A549 (cell line): ENCODE results near the gene MACROD1. TPM values are rescaled to one million over a fixed set of nuclear protein-coding genes. Genes with fewer than 3 reads are reported as not detected.

Experiments used
- ATAC-seq, 2 experiments: fragments of 200-7000 bp in 1 of 2; fragments of >200 bp in 1 of 2; cut with Nextera tagmentation in 1 of 2; cut with Tn5 transposase in 1 of 2; 3 replicates each; pipeline versions ENCODE4 v1.8.0 to v1.9.1; 2018 to 2020; ENCODE audit warnings: mild to moderate bottlenecking in 1 of 2, moderate library complexity in 1 of 2
- CTCF ChIA-PET: fragments of 300-600 bp; sonication (Branson Sonifier 250); formaldehyde crosslinking; extraction: SDS; loops from one replicate; lab custom pipeline; 2021; ENCODE audit warnings: antibody characterized with exemption, inconsistent platforms; lab: Yijun Ruan, JAX
- POLR2A ChIA-PET: fragments of 350-600 bp; formaldehyde crosslinking; extraction: SDS; loops from one replicate; lab custom pipeline; 2021; ENCODE audit warnings: antibody characterized with exemption, inconsistent platforms; lab: Yijun Ruan, JAX
- DNase-seq, 2 experiments: peaks; one replicate each; pipeline versions ENCODE4 v3.0.0 to v3.0.0-alpha.2; 2011 to 2016; ENCODE audit warnings: low read depth in 1 of 2, low spot score in 1 of 2
- FAIRE-seq: peaks from 2 replicates; lab custom pipeline; 2011; peaks lifted over from hg19 to GRCh38; lab: Jason Lieb, UNC
- H3K27ac ChIP-seq, 2 experiments: fragments of >200 bp; sonication (Bioruptor Twin); formaldehyde crosslinking; 3 replicates each; pipeline ENCODE4 v1.5.1; 2016 to 2017
- H3K4me1 ChIP-seq: fragments of >200 bp; sonication (Bioruptor Twin); formaldehyde crosslinking; 3 replicates; pipeline ENCODE4 v1.6.1; 2016
- H3K4me2 ChIP-seq: fragments of >200 bp; sonication (Bioruptor Twin); formaldehyde crosslinking; 3 replicates; pipeline ENCODE4 v1.6.1; 2016
- H3K4me3 ChIP-seq: fragments of >200 bp; sonication (Bioruptor Twin); formaldehyde crosslinking; 3 replicates; pipeline ENCODE4 v1.5.1; 2016
- H3K9me3 ChIP-seq: fragments of >200 bp; sonication (Bioruptor Twin); formaldehyde crosslinking; 3 replicates; pipeline ENCODE4 v1.6.1; 2016
- BCL3 ChIP-seq: fragments of >200 bp; sonication (Bioruptor Twin); formaldehyde crosslinking; IDR thresholded peaks from 3 replicates; pipeline ENCODE4 v1.6.1; 2016
- CBX2 ChIP-seq: fragments of 200-600 bp; sonication (generic); IDR thresholded peaks from 2 replicates; pipeline ENCODE4 v1.6.1; 2016; ENCODE audit warnings: low read depth, mild to moderate bottlenecking, borderline replicate concordance
- CEBPB ChIP-seq, 2 experiments: fragments of >200 bp in 1 of 2; sonication (Bioruptor Twin) in 1 of 2; formaldehyde crosslinking in 1 of 2; IDR thresholded peaks; 2 replicates each; pipeline ENCODE4 v1.6.1; 2012 to 2016
- EHMT2 ChIP-seq: fragments of 200-600 bp; sonication (generic); IDR thresholded peaks from 2 replicates; pipeline ENCODE4 v1.6.1; 2016; ENCODE audit warnings: antibody characterized with exemption, low read depth, mild to moderate bottlenecking, moderate library complexity
- ESRRA ChIP-seq: fragments of 150-350 bp; IDR thresholded peaks from 2 replicates; pipeline ENCODE4 v1.6.1; 2014; ENCODE audit warnings: mild to moderate bottlenecking, low read length, borderline replicate concordance
- FOSB ChIP-seq: fragments of 250-450 bp; sonication (Bioruptor Pico); IDR thresholded peaks from 2 replicates; pipeline ENCODE4 v1.5.0; 2020; ENCODE audit warnings: mild to moderate bottlenecking, moderate library complexity
- HES2 ChIP-seq: fragments of >200 bp; sonication (Bioruptor Twin); formaldehyde crosslinking; IDR thresholded peaks from 2 replicates; pipeline ENCODE4 v1.6.1; 2016
- HEYL ChIP-seq: fragments of 250-450 bp; sonication (Bioruptor Pico); IDR thresholded peaks from 2 replicates; pipeline ENCODE4 v1.8.0; 2021; ENCODE audit warnings: mild to moderate bottlenecking, moderate library complexity
- JUN ChIP-seq, 2 experiments: fragments of >200 bp; sonication (Bioruptor Twin); formaldehyde crosslinking; IDR thresholded peaks; 2 replicates in 1 of 2; 3 replicates in 1 of 2; pipeline ENCODE4 v1.6.1; 2016 to 2017
- KDM5A ChIP-seq: fragments of 200-600 bp; sonication (generic); IDR thresholded peaks from 2 replicates; pipeline ENCODE4 v1.6.1; 2016; ENCODE audit warnings: antibody characterized with exemption, mild to moderate bottlenecking
- MAX ChIP-seq: IDR thresholded peaks from 2 replicates; pipeline ENCODE4 v1.6.1; 2012
- NFE2L2 ChIP-seq: fragments of 150-350 bp; conservative IDR thresholded peaks from 2 replicates; pipeline ENCODE4 v1.6.1; 2014; ENCODE audit warnings: low read length
- NR3C1 ChIP-seq: fragments of >200 bp; sonication (Bioruptor Twin); formaldehyde crosslinking; IDR thresholded peaks from 3 replicates; pipeline ENCODE4 v1.6.1; 2017
- PBX3 ChIP-seq: IDR thresholded peaks from 2 replicates; pipeline ENCODE4 v1.6.1; 2012
- POLR2AphosphoS2 ChIP-seq: conservative IDR thresholded peaks from 2 replicates; pipeline ENCODE4 v1.6.1; 2012; ENCODE audit warnings: low read length, improper control_type of control experiment, inconsistent platforms
- RAD21 ChIP-seq, 2 experiments: fragments of >200 bp in 1 of 2; sonication (Bioruptor Twin) in 1 of 2; formaldehyde crosslinking in 1 of 2; IDR thresholded peaks in 1 of 2; conservative IDR thresholded peaks in 1 of 2; 2 replicates in 1 of 2; 3 replicates in 1 of 2; pipeline ENCODE4 v1.6.1; 2012 to 2018; ENCODE audit warnings: inconsistent platforms in 1 of 2
- RFX5 ChIP-seq: fragments of 450-650 bp; IDR thresholded peaks from 2 replicates; pipeline ENCODE4 v1.7.1; 2014; ENCODE audit warnings: antibody characterized with exemption, mild to moderate bottlenecking, moderate library complexity
- SMC3 ChIP-seq: fragments of >200 bp; sonication (Bioruptor Twin); formaldehyde crosslinking; IDR thresholded peaks from 3 replicates; pipeline ENCODE4 v1.6.1; 2018; ENCODE audit warnings: inconsistent platforms
- TFCP2L1 ChIP-seq: fragments of 250-450 bp; sonication (Bioruptor Pico); IDR thresholded peaks from 2 replicates; pipeline ENCODE4 v1.5.0; 2021; ENCODE audit warnings: mild to moderate bottlenecking
- TP53 ChIP-seq: fragments of 250-450 bp; sonication (Bioruptor Pico); IDR thresholded peaks from 2 replicates; pipeline ENCODE4 v1.5.0; 2021; ENCODE audit warnings: mild to moderate bottlenecking, moderate library complexity
- ZC3H11A ChIP-seq: fragments of 450-650 bp; IDR thresholded peaks from 2 replicates; pipeline ENCODE4 v1.6.1; 2014; ENCODE audit warnings: antibody characterized with exemption, mild to moderate bottlenecking
- ZNF302 ChIP-seq: fragments of 250-450 bp; sonication (Bioruptor Pico); IDR thresholded peaks from 2 replicates; pipeline ENCODE4 v1.9.0; 2021; ENCODE audit warnings: inconsistent platforms, mild to moderate bottlenecking, moderate library complexity
- WGBS: methylation state at CpG from one replicate; pipeline ENCODE4 v1.1.6; 2017; ENCODE audit errors: missing lambda C conversion rate; 5-methylcytosine and 5-hydroxymethylcytosine counted together
- polyA plus RNA-seq, 4 experiments: library from polyadenylated mRNA; depleted of rRNA in 3 of 4; stranded (reverse); fragments of >200 nt; fragmentation: RNase III in 1 of 4; extraction: RNeasy Plus Mini Kit Qiagen cat#74134 plus additional on column Dnase treatment in 1 of 4; gene quantifications; 2 replicates in 3 of 4; 3 replicates in 1 of 4; pipeline ENCODE4 v1.2.3, GENCODE V29; 2011 to 2017

MACROD1 gene
- polyA plus RNA-seq, 2 of the 4 experiments (the other 2 are of a cell fraction), result 15.1 to 16.6 TPM

GRCh38 chr11:64157631-64158394 lies 8.1 kb downstream of the MACROD1 start:
- Histone ChIP-seq H3K4me2 (no peak overlapping the region), H3K9me3 (no peaks in the 10 kb centered on the region), H3K27ac (no peak overlapping the region), H3K4me1 (no peaks in the 10 kb centered on the region), H3K4me3 (no peak overlapping the region)
- FAIRE-seq (no peak), DNase-seq (no peak), ATAC-seq (no peak)
- 88% methylated on average over 17 of the region's 17 CpGs for WGBS
- TF ChIP-seq SMC3, result no peak
- CTCF ChIA-PET, result interaction anchor here (1.0 to 2.7 kb wide), 3 partner anchors 8 to 321 kb away, joined by 3 to 14 read pairs (median 6); no protein-coding TSS in a partner anchor
- POLR2A ChIA-PET, result no interaction called here

- WGBS, result 88% methylated on average over 12 of the region's 14 CpGs
Observed at GRCh38 chr11:64156235-64157011, 9.5 kb downstream of the MACROD1 start.

GRCh38 chr11:64153812-64154211 lies 12.1 kb downstream of the MACROD1 start:
- ATAC-seq (no peak), FAIRE-seq (no peak), DNase-seq (no peak)
- POLR2A ChIA-PET, result no interaction called here
- no peak overlapping the region for H3K4me2 ChIP-seq
- WGBS, result 37% methylated on average over 8 of the region's 8 CpGs
- TF ChIP-seq EHMT2 (no peak), SMC3 (no peak), ESRRA (no peak), TFCP2L1 (CRISPR knock-in tag) (no peak), FOSB (no peak), RAD21 (conservative IDR thresholded peaks at IDR 0.05 in 1 of 2, IDR thresholded peaks at IDR 0.05 in 1 of 2) (no peak), RFX5 (no peak), ZC3H11A (no peak), KDM5A (no peak), NR3C1 (no peak), HES2 (no peak), CEBPB (IDR thresholded peaks at IDR 0.05) (no peak), POLR2AphosphoS2 (no peak), NFE2L2 (no peak), JUN (IDR thresholded peaks at IDR 0.05) (no peak), HEYL (CRISPR knock-in tag) (no peak), PBX3 (no peak), MAX (no peak), TP53 (CRISPR knock-in tag) (no peak)
- no peaks in the 10 kb centered on the region for H3K9me3 ChIP-seq
- H3K4me3 ChIP-seq, result no peak overlapping the region
- CTCF ChIA-PET, result interaction anchor here (0.8 to 10.0 kb wide), 15 partner anchors 9 to 317 kb away, joined by 3 to 180 read pairs (median 6); partner anchors contain the start of genes FERMT3, FLRT1, MACROD1 and MARK2
- H3K4me1 ChIP-seq, result no peaks in the 10 kb centered on the region
- H3K27ac ChIP-seq, result no peak overlapping the region

More at GRCh38 chr11:64156235-64157011, 9.5 kb downstream of the MACROD1 start:
- ChIA-PET POLR2A (no interaction called here), CTCF (interaction anchor here (0.5 to 1.6 kb wide), 3 partner anchors 115 to 327 kb away, joined by 3 to 6 read pairs (median 3); no protein-coding TSS in a partner anchor)
- DNase-seq (no peak), ATAC-seq (no peak), FAIRE-seq (no peak)
- H3K9me3 ChIP-seq, result no peaks in the 10 kb centered on the region
- no peaks in the 10 kb centered on the region for H3K4me1 ChIP-seq
- no peak overlapping the region for H3K4me3 ChIP-seq
- H3K27ac ChIP-seq, result no peak overlapping the region
- TF ChIP-seq ZNF302 (CRISPR knock-in tag) (no peak), CBX2 (no peak), TP53 (CRISPR knock-in tag) (no peak), BCL3 (no peak)
- no peak overlapping the region for H3K4me2 ChIP-seq
